GM06990 (cell line): ENCODE results near the gene GSE1.

ENCODE experiments used
- DNase-seq: peaks from one replicate; pipeline ENCODE4 v3.0.0-alpha.2; 2011; ENCODE audit not compliant: insufficient read length; ENCODE audit errors: extremely low read depth
- H3K27me3 ChIP-seq: replicated peaks from 2 replicates; pipeline ENCODE4 v1.6.0; 2011; ENCODE audit warnings: low read length; ENCODE audit not compliant: control insufficient read depth, insufficient read depth
- H3K36me3 ChIP-seq: 2 replicates; pipeline ENCODE4 v1.5.1; 2011; ENCODE audit warnings: low read length; ENCODE audit not compliant: control insufficient read depth, insufficient read depth
- H3K4me3 ChIP-seq: replicated peaks from 2 replicates; pipeline ENCODE4 v1.5.1; 2011; ENCODE audit warnings: low read depth, mild to moderate bottlenecking, control low read depth, low read length
- CTCF ChIP-seq: IDR thresholded peaks from 2 replicates; pipeline ENCODE4 v1.5.1; 2011; ENCODE audit warnings: low read length, control low read depth, mild to moderate bottlenecking, inconsistent platforms; ENCODE audit not compliant: insufficient read depth, poor library complexity, severe bottlenecking

GSE1 gene

GRCh38 chr16:85594978-85595661 lies 18.0 kb upstream of the GSE1 start:
- no peak overlapping the region for H3K4me3 ChIP-seq
- TF ChIP-seq CTCF, result no peak
- no peak for DNase-seq
- no peaks in the 10 kb centered on the region for H3K27me3 ChIP-seq
- peaks cover 2% of the 10 kb centered on the region for H3K36me3 ChIP-seq

GRCh38 chr16:85595812-85596502 lies 17.2 kb upstream of the GSE1 start:
- no peak for TF ChIP-seq CTCF

GRCh38 chr16:85598141-85598540 lies 15.0 kb upstream of the GSE1 start:
- DNase-seq, result no peak
- Histone ChIP-seq H3K4me3 (no peak overlapping the region), H3K36me3 (peaks cover 2% of the 10 kb centered on the region), H3K27me3 (no peaks in the 10 kb centered on the region)
- no peak for TF ChIP-seq CTCF

More at GRCh38 chr16:85595812-85596502, 17.2 kb upstream of the GSE1 start:
- Histone ChIP-seq H3K36me3 (peaks cover 2% of the 10 kb centered on the region), H3K27me3 (no peaks in the 10 kb centered on the region), H3K4me3 (no peak overlapping the region)
- DNase-seq, result no peak

- no peak for DNase-seq
- Histone ChIP-seq H3K36me3 (peaks cover 2% of the 10 kb centered on the region), H3K4me3 (no peak overlapping the region), H3K27me3 (no peaks in the 10 kb centered on the region)
- no peak for TF ChIP-seq CTCF
These were observed 13.0 kb upstream of the GSE1 start for GRCh38 chr16:85600078-85600477.

- Histone ChIP-seq H3K4me3 (no peak overlapping the region), H3K36me3 (peaks cover 2% of the 10 kb centered on the region), H3K27me3 (no peaks in the 10 kb centered on the region)
- no peak for DNase-seq
- TF ChIP-seq CTCF, result no peak
These were observed 12.4 kb upstream of the GSE1 start for GRCh38 chr16:85600530-85601271.
